ENCODE data around the gene RNF17. TPM values are rescaled to one million over a fixed set of nuclear protein-coding genes. Genes with fewer than 3 reads are reported as not detected.
"Not testable (repeated sequence)": the region's sequence is repeated elsewhere in the genome, so short reads cannot be mapped to it uniquely, and the experiment has no call there.

The RNF17 gene
- total RNA-seq = not detected in 2 replicates

- intact Hi-C loops (cut with micrococcal nuclease) = no loop called here
These were observed at the start of gene RNF17 for GRCh38 chr13:24763596-24764275. Gene RNF17 (plus strand): TSS chr13:24764169. CDS start chr13:24764204, 35 bp downstream.

GRCh38 chr13:24716011-24716410, 48.0 kb upstream of the RNF17 start:
- intact Hi-C loops (cut with micrococcal nuclease) = no loop called here

- intact Hi-C loops (cut with micrococcal nuclease) = no loop called here
These were observed 47.5 kb upstream of the RNF17 start for GRCh38 chr13:24716446-24716845.

- intact Hi-C loops (cut with micrococcal nuclease) = no loop called here
These were observed 46.8 kb upstream of the RNF17 start for GRCh38 chr13:24717217-24717616.

GRCh38 chr13:24718192-24718965, 45.6 kb upstream of the RNF17 start:
- intact Hi-C loops (cut with micrococcal nuclease) = no loop called here

GRCh38 chr13:24719139-24719538, 44.8 kb upstream of the RNF17 start:
- intact Hi-C loops (cut with micrococcal nuclease) = no loop called here

- intact Hi-C loops (cut with micrococcal nuclease) = no loop called here
These were observed 40.8 kb upstream of the RNF17 start for GRCh38 chr13:24723206-24723605.

- intact Hi-C loops (cut with micrococcal nuclease) = no loop called here
These were observed 39.3 kb upstream of the RNF17 start for GRCh38 chr13:24724714-24725113.

GRCh38 chr13:24725379-24725778, 38.6 kb upstream of the RNF17 start:
- intact Hi-C loops (cut with micrococcal nuclease) = no loop called here

GRCh38 chr13:24727731-24728601, 36.0 kb upstream of the RNF17 start:
- intact Hi-C loops (cut with micrococcal nuclease) = loop anchor here (1.0 to 2.0 kb wide), 4 partner anchors 34 to 148 kb away; no protein-coding TSS in a partner anchor

GRCh38 chr13:24730873-24731567, 32.9 kb upstream of the RNF17 start:
- intact Hi-C loops (cut with micrococcal nuclease) = not testable (repeated sequence)

GRCh38 chr13:24734950-24735349, 29.0 kb upstream of the RNF17 start:
- intact Hi-C loops (cut with micrococcal nuclease) = no loop called here

GRCh38 chr13:24737042-24737441, 26.9 kb upstream of the RNF17 start:
- intact Hi-C loops (cut with micrococcal nuclease) = no loop called here

GRCh38 chr13:24738366-24738847, 25.6 kb upstream of the RNF17 start:
- intact Hi-C loops (cut with micrococcal nuclease) = no loop called here

GRCh38 chr13:24740014-24740890, 23.7 kb upstream of the RNF17 start:
- intact Hi-C loops (cut with micrococcal nuclease) = no loop called here

GRCh38 chr13:24741016-24741662, 22.8 kb upstream of the RNF17 start:
- intact Hi-C loops (cut with micrococcal nuclease) = no loop called here

- intact Hi-C loops (cut with micrococcal nuclease) = no loop called here
These were observed 22.2 kb upstream of the RNF17 start for GRCh38 chr13:24741791-24742190.

- intact Hi-C loops (cut with micrococcal nuclease) = no loop called here
These were observed 21.7 kb upstream of the RNF17 start for GRCh38 chr13:24742294-24742693.

- intact Hi-C loops (cut with micrococcal nuclease) = no loop called here
These were observed 21.0 kb upstream of the RNF17 start for GRCh38 chr13:24742977-24743376.
